Measurements from ENCODE around the gene TRAM2.
A peak's percentile ranks its signal among the peaks of the same experiment; 100 is the strongest.

TRAM2 gene

DNA sequence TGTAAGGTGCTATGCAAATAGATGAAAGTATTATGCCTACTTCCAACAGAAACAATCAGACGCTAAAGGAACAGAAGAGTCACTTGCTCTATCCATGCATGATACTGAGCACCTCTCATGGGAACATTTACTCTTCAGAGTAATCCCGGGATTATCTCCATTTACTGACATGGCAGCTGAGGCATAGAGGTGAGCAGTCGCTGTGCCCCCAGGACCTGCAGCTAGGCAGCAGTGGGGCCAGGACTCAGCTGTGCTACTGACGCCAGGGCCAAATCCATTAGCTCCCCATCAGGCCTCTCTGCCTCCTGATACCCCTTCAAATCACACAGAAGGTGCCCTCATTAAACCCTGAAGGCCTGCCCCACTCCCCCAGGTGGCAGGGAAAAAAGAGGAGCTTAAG, 51.9 kb downstream of the TRAM2 start:
- DNase-seq = no peak

DNA sequence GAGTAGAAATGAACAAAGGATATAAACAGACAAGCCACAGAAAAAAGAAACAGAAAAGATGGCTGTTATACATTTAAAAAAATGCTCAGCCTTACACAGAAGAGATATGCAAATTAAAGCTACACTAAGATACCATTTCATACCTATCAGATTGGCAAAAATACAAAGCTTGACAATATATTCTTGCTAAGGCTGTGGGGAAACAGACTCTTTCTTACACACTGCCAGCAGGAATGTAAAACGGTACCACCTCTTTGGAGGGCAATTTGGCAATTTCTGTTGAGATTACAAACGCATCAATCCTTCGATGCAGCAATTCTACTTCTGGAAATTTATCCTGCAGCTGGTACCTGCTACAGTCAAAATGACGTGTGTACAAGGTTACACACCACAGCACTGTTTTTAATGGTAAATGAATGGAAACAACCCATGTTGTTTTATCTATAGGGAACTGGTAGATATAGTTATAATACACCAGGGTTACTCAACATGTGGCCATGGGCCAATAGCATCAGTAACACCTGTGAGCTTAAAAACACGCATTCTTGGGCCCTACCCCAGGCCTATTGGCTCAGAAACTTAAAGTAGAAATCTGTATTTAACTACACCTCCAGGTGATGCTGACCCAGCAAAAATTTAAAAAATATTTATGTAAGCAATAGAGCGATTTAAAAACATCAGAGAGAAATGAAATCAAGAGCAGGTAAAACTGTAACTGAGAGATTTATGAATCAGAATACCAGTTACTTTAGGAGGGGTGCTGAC, 53.3 kb downstream of the TRAM2 start:
- no peak for DNase-seq

DNA sequence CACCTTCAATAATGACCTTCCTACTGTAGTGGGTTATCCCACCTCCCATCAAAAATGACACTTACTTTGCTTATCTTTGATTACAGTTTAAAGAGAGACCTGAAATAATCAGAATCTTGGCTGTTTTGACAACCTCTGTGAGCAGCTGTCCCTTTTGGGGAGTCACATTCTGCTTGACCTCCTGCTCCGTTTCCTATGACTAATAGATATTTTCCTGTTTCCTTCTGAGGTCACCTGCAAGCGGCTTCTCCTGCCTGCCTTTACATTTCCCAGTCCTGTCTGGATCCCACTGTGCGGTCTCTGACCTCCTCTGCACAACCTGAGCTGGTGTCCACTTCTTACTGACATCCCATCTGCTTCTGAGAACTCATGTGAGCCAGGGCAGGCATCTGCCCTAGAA, 54.2 kb downstream of the TRAM2 start:
- no peak for DNase-seq

DNA sequence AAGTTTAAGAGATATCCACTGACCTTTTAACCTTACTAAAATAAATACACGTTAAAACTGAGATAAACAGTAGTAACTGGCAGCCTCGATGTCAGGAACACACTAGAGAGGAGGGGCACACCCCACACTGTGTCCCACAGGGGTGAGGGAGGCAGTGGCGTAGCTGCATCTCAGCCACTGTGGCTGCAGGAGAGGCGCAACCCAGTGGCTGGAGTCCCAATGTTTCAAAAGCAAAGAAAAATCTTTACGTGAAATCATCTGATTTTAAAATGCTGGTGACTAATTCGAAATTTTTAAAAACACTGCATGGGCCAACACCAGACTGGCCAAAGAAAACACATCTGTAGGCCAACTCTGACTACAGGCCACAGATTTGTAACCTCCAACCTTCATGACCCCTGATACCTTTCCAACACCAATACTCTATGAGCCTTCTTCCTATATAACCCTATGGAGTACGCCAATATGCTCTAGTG, 54.7 kb downstream of the TRAM2 start:
- peak; percentile 76 for DNase-seq

DNA sequence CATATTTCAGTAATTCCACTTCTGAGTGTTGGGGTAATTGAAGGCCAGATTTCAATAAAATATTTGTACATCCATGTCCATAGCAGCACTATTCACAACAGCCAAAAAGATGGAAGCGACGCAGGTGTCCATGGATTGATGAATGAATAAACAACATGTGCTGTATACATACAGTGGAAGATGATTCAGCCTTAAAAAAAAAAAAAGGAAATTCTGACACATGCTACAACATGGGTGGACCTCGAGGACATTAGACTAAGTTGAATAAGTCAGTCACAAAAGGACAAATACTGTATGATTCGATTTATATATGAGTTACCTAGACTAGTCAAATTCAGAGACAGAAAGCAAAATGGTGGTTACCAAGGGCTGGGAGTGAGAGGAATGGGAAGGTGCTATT, 57.2 kb downstream of the TRAM2 start:
- no peak for DNase-seq

DNA sequence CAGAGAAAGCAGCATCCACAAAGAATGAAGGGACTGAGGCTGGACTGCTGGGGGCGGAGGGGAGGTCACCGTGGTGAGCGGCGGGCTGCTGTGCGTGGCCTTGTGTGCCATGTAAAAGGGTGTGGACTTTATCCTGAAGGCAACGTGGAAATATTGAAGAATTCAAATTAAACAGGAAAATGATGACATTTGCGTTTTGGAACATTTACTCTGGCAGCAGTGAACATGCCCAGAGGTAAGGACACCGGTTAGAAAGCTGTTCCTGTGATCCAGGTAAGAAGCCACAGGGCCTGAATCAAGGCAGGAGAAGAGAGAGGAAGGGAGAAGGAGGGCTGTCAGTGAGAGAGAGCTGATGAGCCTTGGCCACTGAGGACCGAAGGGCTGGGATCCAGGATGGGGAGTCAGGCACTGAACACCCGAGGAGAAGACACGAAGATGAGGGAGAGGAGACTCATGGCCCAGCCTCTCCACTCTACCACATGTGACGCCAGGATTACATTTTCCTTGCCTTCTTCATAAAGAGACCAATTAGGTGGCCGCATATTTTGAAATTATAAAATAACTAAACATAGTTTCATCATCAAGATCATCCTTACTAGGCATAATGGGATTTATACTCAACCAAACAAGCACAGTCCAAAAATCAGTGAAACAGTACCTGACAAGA, 58.4 kb downstream of the TRAM2 start:
- no peak for DNase-seq

DNA sequence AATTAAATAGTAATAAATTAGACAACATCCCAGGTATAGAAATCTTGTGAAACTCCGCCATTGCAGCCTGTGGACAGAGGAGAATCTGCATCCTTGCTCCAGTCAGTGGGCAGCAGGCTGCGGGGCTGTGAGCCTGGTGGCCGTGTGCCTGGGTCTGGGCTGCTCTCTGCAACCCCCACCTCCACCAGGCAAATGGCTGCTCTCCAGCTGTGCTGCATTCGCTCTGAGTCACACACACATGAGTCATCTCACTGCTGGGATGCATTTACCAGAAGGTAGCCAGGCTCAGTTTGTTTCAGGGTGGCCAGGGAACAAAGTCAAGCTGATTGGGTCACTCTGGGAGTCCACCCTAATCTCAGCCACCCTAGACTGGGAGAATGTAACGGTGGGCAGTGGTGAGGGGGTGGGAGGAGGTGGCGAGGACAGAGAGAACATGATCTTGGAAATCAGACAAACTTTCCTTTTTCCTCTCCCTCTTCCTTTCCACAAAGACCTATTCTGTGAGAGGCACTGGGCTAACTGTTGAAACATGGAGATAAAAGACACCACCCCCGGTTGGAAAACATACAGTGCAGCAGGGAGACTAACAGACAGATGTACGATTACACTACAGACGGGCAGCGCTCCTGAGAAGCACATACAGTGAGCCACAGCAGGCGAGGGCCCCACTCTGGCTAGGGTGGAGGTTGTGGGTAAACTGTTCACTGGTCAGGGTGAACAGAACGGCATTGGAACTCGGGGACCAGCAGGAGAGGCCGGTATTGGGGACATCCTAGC, 59.2 kb downstream of the TRAM2 start:
- DNase-seq = peak; percentile 97

DNA sequence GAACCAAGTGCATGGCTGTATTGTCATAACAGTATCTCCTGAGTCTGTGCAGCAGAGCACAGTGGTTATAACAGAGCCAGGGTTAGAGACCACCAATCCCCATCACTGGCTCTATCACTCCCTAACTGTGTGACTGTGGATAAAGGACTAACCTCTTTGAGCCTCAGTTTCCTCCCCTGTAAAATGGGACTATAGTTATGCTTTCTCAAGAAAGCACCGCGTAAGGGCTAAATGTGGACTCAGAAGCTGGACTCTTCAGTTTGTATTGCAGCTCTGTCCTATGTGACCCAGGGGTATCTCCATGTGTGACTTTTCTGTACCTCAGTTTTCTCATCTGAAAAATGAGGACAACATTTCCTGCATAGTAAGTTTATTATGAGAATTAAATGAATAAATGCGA, 59.9 kb downstream of the TRAM2 start:
- no peak for DNase-seq

DNA sequence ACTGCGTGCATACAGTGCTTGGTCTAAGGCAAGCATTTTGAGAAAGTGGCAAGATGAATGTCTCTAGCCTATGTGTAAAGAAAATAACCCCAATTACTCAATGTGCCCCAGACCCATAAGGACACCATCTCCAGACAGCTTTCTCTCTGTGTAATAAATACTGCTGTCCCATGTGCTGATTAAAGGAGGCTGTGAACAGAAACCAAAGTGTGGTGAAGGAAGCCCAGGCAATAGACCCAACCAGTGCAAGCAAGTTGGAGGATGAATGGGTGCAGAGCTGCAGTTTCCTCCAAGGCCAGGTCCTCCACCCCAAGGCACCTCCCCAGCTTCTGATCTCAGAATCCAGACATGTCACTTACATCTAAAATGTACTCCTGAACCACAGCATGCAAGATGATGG, 60.6 kb downstream of the TRAM2 start:
- DNase-seq = no peak

DNA sequence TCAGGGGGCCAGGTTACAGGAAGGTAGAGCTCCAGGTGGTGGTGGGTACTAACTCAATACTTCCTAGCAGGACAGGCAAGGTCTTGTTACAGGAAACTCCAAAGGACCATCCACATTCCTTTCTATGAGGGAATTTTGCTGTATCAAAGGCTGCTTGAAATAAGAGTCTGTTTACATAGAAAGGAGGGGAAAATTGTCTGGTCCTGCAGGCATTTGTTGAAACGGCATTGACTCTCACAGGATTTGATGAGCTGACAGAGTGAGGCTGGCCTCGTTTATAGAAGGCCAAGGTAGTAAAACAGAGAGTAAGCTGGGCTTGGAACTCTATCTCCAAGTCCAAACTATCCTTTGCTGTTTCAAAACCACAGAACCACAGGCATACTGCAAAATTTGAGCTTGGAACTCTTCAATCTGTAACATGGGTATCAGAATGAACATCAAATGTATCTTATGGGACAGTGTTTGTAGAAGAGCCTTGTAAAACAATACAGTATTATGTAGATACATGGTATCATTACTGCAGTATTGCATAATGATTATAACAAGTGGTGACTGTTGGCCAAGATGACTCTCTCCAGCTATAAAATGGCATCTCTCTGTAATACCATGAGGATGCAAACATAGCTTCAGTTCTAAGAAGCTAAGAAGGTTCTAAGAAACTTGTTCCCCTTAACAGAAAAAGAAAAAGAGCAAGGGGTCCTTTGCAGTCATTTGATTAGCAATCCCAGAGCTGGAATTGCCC, 61.5 kb downstream of the TRAM2 start:
- peak; percentile 65 for DNase-seq

DNA sequence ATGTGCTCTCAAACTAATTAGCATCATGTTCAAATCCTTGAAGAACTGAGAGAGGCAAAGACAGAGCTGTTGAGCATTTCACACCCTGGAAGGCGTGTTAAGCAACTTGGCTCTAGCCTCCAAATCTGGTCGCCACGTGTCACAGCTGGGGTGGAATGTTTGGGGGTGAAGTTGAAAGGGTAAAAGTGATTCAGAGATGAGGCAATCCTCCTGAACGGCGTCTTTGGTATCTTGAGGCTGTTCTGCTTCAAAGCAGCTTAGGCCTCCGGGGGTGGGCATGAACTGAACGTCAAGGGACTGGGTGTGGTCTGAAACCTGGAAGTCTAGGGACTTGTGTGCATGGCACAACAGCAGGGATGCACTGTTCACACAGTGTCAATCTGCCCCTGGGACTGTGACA, 62.3 kb downstream of the TRAM2 start:
- DNase-seq = peak; percentile 68

DNA sequence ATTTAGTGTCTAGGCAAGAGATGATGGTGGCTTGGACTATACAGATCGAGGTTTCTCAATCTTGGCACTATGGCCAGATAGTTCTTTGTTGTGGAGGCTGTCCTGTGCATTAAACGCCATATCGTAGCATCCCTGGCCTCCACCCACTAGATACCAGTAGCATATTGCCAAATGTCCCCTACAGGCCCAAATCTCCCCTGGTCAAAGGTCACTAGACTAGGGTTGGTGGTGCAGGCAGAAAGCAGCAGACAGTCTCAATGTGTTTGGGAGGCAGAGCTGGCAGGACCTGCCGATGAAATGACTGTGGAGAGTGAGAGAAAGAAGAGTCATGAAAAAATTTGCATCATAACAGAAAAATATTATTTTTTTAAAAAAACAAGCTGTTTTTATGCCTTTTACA, 63.0 kb downstream of the TRAM2 start:
- no peak for DNase-seq

DNA sequence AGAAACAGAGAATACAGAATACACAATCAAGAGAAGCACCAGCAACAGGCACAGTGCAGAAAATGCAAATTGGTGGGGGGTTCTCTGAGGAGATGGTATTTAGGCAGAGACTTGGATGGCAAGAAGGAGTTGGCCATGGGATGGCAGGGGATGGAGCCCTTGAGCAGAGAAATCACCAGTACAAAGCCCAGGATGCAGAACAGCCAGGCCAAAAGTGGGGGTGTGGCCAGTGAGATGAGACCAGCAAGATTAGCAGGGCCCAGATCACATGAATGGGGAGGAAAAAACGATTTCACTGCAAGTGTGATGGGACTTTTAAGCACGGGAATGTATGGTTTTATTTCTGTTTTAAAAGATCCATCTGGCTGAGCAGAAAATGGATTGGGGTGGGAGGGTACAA, 63.4 kb downstream of the TRAM2 start:
- DNase-seq = no peak

DNA sequence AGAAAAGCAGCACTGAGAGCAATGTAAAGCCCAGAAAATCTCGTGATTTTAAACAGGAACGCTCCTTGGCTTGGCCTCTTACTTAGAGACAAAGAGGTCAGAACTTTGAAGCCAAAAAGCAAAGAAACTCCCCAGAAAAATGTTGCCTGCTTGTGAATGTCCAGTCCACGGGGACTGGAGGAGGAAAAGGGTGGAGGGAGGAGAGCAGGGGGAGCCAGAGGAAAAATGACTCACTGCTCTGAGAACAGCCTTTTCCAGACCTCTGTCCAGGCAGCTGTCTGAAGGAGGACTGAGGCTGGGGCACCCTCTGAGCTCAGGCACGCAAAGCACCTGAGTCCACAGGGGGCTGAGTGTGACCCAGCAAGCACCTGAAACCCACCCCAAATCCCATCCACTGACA, 64.7 kb downstream of the TRAM2 start:
- DNase-seq = peak; percentile 82

DNA sequence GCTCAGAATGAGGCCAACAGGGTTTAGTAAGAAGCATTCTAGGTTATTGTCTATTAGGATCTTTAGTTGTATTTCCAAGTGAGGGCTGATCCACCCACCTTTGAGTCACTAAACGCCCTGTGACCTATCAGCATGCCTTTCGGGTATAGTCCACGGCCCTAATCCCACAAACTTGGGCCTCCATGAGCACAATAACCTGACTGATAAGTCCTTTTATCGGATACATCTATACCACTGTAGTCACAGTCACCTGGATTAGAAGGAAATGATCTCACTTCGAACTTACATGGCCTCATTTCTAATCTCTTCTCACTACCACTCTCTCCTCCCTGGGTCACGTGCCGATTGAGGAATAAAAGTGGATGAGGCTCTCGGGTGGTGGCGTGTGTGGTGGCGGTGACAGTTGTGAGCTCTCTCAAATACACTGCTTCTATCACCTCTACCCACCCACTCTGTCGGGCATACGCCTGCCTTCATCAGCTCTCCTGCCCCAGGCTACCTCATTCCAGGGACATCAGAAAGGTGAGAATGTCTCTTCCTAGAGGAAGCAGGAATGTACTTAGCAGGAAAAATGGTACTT, 65.2 kb downstream of the TRAM2 start:
- no peak for DNase-seq

DNA sequence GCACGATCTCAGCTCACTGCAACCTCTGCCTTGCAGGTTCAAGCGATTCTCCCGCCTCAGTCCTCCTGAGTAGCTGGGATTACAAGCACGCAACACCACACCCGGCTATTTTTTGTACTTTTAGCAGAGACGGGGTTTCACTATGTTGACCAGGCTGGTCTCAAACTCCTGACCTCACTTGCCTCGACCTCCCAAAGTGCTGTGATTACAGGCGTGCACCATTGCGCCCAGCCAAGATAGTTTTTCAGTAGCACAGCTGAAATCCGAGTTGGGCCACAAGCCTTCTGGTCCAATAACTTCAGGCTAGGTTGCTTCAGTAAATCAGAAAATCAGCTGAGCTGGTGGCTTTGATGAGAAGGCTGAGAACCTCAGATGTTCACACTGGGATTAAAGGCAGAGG, 65.7 kb downstream of the TRAM2 start:
- DNase-seq = no peak

DNA sequence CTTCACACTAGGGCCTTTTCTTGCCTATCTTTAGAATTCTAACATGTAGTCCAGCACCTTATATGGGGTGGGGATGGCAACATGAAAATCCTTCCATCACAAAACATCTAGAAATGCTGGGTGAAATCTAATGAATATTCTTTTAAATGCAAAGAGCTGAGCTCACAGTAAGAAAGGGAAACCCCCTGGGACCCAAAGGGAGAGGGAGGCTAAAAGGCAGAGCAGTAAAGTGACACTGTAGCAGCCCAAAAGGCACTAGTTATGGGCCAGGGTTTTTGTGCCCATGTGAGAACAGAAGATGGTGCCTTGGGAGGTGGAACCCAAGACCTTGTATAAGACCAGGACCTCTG, 66.7 kb downstream of the TRAM2 start:
- DNase-seq = no peak

DNA sequence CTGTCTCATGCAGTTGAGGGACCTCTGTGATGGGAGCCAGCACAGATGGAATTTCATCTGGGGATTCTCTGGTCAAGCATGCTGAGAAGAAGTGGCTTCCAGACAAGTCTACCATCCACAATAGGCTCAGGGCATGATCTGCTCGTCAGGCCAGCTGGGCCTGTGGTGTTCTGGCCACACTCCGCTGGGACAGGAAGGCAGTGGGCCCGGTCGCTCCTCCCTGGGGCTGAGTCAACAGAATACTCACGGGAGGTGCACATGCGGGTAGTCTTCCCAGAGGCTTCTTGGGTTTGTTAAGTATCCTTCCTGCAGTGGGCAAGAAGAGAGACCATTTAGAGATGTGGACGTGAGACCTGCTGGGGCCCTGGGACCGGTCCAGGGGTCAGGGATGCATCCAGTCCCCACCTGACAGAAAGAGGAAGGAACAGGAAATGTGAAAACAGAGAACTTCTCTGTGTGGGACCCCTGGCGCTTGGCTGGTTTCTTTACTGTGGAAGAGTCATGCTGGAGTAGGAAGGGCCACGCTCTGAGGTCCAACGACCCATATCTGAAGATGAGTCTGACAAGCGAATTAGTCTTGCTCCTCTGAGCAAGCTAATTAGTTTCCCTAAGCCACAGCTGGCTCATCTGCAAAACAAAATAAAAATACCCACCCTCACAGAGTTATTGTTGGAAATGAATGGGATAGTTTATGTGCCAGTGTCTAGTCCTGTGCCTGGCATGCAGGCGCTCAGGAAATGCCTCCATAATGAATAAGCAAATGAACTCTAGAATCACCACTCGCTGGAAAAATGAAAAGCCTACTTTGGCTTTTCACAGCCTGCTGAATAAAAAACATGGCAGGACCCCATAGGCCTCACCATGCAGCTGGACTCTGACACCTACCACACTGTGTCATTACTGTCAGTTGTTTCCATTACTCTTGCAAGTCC, 67.3 kb downstream of the TRAM2 start:
- DNase-seq = peak; percentile 78

DNA sequence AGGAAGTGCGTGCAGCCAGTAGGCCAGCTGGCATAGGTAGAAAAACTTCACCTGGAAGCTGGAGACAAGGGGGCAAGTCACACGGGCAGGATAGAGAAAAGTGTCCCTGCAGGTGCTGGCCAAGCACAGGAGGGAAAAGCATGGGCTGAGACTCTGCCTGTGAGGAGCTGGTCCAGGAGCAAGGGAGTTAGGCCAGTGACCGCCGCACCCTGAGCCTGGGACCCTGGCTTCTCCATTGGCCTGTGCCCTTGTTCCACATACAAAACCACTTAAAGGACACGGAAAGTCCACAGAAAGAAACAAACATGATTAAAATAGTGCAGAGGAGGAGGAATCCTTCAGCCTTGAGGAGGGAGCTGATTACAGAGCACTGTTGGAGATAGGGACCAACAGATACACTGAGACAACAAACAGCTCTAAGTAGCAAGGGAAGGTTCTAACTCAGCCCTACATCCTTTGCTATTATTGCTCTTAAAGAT, 68.6 kb downstream of the TRAM2 start:
- no peak for DNase-seq

DNA sequence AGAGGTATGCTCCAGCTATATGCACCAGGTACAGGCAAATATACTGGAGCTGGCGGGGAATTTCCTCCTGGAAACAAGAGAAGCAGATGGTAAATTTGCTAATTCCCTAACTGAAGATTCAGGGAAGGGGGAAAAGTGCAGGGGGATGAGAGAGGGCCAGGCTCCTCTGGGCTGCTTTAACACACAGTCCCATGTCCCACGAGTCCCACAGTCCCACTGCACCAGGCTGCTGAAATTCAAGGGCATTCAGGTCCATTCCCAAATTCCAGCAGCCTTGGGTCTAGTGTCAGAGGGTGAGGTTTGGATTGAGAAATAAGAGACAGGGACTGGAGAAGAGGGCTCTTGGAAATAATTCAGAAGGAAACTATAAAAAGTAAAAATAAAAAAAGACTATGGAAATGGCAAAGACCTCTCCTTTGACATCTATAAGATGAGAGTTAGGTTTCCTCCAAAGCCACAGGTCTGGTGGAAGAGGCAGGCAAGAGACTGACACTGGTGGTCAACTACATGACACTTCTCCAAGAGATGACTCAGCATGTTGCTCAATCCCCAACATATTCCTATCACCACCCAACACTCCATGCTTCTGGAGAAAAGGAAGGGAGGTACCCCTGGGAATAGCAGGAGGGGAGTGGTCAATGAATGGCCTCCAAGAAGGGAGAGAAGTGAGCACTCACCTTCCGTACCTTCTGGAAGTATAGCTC, 69.2 kb downstream of the TRAM2 start:
- peak; percentile 85 for DNase-seq

DNA sequence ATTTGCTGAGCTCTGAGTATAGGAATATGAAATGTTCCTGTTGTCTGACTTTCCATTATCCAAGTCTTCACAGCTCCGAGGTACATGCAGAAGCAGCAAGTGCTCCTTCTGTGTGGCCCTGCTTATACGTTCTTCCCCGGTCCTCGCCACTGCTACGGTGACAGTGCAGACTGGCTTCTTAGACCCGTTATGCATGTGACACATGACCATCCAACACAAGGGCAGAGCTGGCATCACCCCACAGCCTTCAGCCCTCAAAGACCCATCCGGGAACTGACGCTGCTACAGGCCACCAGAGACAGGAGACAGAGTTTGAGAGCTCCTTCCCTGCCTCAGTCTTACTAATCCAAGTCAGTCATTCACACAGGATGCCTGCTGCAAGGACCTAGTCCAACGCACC, 70.4 kb downstream of the TRAM2 start:
- DNase-seq = no peak

All from fibroblast of skin of back (primary cell).